Rectal smooth muscle tissue (tissue), 1 donor: Measurements from ENCODE around the gene COL21A1.

Source experiments
- H3K27ac ChIP-seq: one replicate; pipeline ENCODE4 v1.7.0; 2013; ENCODE audit warnings: low read depth, low read length, inconsistent platforms
- H3K27me3 ChIP-seq: one replicate; pipeline ENCODE4 v1.7.0; 2013; ENCODE audit warnings: low read length; ENCODE audit not compliant: control insufficient read depth, insufficient read depth
- H3K36me3 ChIP-seq: one replicate; pipeline ENCODE4 v1.7.0; 2013; ENCODE audit warnings: low read length; ENCODE audit not compliant: control insufficient read depth, insufficient read depth
- H3K4me1 ChIP-seq: one replicate; pipeline ENCODE4 v1.7.0; 2013; ENCODE audit warnings: low read length; ENCODE audit not compliant: control insufficient read depth, insufficient read depth
- H3K4me3 ChIP-seq: one replicate; pipeline ENCODE4 v1.7.0; 2013; ENCODE audit warnings: low read length
- H3K9ac ChIP-seq: one replicate; pipeline ENCODE4 v1.7.0; 2013; ENCODE audit warnings: low read length

The COL21A1 gene

DNA sequence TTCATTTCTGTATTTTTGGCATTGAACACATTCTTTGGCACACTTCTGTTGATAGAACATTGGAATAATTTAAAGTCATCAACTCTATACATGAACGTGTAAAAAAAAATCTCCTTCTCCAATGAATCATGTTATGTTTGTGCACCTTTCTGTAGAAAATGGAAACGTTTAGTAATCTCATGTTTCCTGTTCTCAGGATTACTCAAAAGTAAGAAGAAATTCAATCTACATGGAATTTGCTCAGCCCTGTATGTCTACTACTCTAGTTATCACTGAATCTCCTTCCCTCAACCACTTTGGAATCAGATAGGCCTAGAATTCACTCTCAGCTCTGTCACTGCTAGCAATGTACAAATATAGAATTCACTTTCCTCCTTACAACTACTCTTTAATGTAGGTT is 103.6 kb downstream of the COL21A1 start:
- Histone ChIP-seq H3K27ac (no peak overlapping the region), H3K27me3 (no peaks in the 10 kb centered on the region), H3K4me1 (peaks cover 10% of the 10 kb centered on the region), H3K9ac (no peak overlapping the region), H3K36me3 (no peaks in the 10 kb centered on the region), H3K4me3 (no peak overlapping the region)

DNA sequence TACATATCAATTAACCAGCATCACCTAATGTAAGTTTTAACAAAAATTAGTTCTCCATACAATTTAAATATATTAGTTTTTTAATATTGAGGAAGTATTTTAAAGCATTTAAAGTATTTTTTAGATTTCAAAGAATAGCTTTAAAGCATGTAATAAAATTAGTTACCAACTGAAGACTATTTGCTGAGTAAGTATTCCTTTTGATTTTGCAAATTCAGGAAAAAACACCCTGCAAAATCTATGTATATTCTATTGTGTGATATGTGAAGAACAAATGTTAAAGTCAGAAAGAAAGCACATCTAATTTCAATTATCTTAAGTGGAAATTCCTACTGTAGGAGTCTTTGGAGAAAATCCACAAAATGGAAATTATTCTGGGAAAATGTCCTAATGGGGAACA is 107.3 kb downstream of the COL21A1 start:
- Histone ChIP-seq H3K4me3 (no peak overlapping the region), H3K27me3 (no peaks in the 10 kb centered on the region), H3K36me3 (no peaks in the 10 kb centered on the region), H3K4me1 (no peaks in the 10 kb centered on the region), H3K27ac (no peak overlapping the region), H3K9ac (no peak overlapping the region)

DNA sequence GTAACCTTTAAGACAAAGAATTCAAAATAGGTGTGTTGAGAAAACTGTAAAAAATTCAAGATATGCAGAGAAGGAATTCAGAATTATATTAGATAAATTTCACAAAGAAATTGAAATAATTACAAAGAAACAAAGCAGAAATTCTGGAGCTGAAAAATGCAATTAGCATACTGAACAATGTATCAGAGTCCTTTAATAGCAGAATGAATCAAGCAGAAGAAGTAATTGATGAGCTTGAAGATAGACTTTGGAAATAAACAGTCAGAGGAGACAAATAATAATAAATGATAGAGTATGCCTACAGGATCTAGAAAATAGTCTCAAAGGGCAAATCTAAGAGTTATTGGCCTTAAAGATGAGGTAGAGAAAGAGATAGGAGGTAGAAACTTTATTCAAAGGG is 131.7 kb downstream of the COL21A1 start:
- H3K4me3 ChIP-seq = no peak overlapping the region
- no peaks in the 10 kb centered on the region for H3K36me3 ChIP-seq
- no peak overlapping the region for H3K27ac ChIP-seq
- H3K9ac ChIP-seq = no peak overlapping the region
- H3K27me3 ChIP-seq = no peaks in the 10 kb centered on the region
- H3K4me1 ChIP-seq = no peaks in the 10 kb centered on the region

DNA sequence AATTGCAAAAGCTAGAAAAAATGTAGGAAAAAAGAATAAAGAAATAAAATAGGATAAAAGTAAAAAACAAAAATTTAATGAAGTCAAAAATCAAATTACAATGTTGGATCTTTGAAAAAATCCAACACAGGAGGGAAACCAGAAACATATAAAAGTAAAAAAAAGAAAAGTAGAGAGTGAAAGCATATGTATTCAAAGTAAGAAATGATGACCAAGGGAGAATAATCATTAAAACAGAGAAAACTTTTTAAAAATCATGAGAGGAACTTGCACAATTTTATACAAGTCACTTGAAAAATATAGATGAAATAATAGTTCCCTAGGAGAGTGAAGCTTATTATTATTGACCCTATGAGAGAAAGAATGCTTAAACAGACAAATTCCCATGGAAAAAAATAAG is 138.2 kb downstream of the COL21A1 start:
- Histone ChIP-seq H3K27ac (no peak overlapping the region), H3K27me3 (no peaks in the 10 kb centered on the region), H3K9ac (no peak overlapping the region), H3K4me1 (no peaks in the 10 kb centered on the region), H3K36me3 (no peaks in the 10 kb centered on the region), H3K4me3 (no peak overlapping the region)

DNA sequence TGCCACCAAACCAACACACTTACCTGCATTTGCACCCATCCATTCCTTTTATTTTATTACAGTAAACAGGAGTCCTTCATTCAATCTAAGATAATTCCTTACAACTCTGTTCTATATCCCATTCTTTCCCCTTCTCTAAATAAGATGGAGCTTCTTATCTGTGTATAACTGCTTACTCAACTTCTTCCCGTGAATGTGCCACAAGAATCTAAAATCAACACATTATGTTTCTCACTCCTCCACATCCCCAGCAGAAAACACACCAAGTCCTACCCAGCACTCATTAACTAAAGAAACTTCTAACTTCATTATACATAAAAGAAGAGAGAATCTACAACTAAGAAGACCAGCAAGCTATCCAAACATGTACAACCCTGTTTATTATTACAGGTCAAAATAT is 141.1 kb downstream of the COL21A1 start:
- H3K27me3 ChIP-seq = no peaks in the 10 kb centered on the region

DNA sequence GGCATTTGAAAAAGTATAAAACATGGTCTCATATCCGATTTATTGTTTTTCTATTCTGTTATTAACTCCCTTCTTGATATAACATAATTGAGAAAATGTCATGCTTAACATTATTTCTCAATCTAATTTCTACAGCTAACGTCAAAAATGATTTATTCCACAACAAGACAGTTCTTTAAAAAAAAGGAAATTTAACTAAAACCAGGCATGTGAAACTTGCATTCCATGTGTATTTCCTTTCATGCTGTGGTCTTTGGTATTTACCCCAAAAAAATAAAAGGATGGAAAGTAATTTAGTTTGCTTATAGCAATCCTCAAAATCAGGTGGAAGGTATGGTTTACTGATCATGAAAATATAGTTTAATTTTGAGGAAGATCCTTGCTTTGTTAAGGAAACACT is 142.8 kb downstream of the COL21A1 start:
- Histone ChIP-seq H3K27me3 (no peaks in the 10 kb centered on the region), H3K4me3 (no peak overlapping the region), H3K36me3 (no peaks in the 10 kb centered on the region), H3K4me1 (no peaks in the 10 kb centered on the region), H3K9ac (no peak overlapping the region), H3K27ac (no peak overlapping the region)

More for the DNA sequence above, 141.1 kb downstream of the COL21A1 start:
- no peak overlapping the region for H3K4me3 ChIP-seq
- H3K36me3 ChIP-seq = no peaks in the 10 kb centered on the region
- no peak overlapping the region for H3K9ac ChIP-seq
- no peak overlapping the region for H3K27ac ChIP-seq
- H3K4me1 ChIP-seq = no peaks in the 10 kb centered on the region

DNA sequence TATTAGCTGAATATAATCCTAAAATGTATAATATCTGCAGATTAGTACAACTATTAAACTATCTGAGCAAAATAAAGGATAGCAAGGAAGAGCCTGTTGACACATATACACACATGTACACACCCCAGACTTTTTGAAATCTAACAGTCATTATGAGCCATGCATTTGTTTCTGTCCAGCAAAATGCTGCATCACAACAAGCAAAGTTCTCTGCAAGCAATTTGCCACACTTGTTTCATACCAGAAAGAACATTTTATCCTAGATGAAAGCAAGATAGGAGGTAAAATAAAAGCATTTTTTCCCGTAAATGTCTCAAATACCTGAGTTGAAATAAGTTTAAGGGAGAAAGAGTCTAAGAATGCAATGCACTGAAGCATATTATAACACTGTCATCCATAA is 145.2 kb downstream of the COL21A1 start:
- no peaks in the 10 kb centered on the region for H3K4me1 ChIP-seq
- H3K9ac ChIP-seq = no peak overlapping the region
- H3K4me3 ChIP-seq = no peak overlapping the region
- no peaks in the 10 kb centered on the region for H3K36me3 ChIP-seq
- H3K27me3 ChIP-seq = no peaks in the 10 kb centered on the region
- H3K27ac ChIP-seq = no peak overlapping the region

DNA sequence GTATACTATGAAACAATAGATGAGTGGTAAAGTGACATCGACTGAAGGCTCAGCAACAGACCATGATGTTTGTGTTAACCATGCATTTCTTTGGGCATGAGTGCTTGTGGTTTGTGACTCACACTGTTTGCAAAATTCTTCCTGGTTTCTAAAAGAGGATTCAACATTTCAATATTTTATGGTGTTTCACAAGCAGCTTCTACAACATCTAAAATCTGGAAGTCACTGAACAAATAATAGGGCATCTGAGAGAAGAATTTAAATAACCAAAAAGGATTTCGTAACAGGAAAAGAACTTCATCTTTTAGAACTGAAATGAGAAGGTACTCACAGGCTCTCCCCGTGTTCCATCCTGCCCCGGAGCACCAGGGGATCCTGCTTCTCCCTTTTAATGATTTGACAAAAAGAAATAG is 146.2 kb downstream of the COL21A1 start:
- H3K27me3 ChIP-seq = no peaks in the 10 kb centered on the region
- H3K4me3 ChIP-seq = no peak overlapping the region
- H3K4me1 ChIP-seq = no peaks in the 10 kb centered on the region
- H3K27ac ChIP-seq = no peak overlapping the region
- no peak overlapping the region for H3K9ac ChIP-seq
- no peaks in the 10 kb centered on the region for H3K36me3 ChIP-seq

DNA sequence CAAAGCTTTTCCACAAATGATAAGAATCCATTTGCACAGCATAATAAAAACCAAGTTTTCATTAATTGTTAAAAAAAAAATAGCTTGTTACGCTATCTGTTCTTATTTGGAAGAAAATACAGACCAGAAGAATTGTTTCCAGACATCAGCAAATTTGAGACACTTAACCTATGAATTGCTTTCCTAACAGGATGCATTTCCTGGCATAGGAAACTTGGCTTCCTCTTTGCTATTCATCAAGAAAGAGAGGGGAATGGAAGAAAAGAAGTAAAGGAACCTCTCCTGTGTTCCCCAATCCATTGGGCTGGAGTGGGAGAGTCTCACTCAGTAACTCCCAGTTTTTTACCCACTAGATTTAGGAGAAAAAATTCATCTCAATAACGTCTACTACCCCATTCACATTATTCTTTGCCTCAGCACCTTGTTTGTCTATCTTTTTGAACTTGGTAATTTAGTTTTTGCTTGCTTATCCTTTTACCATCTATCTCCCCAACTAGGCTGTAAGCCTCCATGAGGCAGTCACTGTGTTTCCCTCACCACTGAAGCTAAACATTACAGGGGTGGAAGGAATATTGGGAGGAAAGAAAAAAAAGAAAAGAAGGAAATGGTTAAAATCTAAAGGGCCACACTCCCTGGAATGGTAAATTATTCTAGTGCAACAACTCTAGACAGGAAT is 150.3 kb downstream of the COL21A1 start:
- Histone ChIP-seq H3K27me3 (no peaks in the 10 kb centered on the region), H3K4me3 (no peak overlapping the region), H3K36me3 (no peaks in the 10 kb centered on the region), H3K4me1 (no peaks in the 10 kb centered on the region), H3K27ac (no peak overlapping the region), H3K9ac (no peak overlapping the region)

DNA sequence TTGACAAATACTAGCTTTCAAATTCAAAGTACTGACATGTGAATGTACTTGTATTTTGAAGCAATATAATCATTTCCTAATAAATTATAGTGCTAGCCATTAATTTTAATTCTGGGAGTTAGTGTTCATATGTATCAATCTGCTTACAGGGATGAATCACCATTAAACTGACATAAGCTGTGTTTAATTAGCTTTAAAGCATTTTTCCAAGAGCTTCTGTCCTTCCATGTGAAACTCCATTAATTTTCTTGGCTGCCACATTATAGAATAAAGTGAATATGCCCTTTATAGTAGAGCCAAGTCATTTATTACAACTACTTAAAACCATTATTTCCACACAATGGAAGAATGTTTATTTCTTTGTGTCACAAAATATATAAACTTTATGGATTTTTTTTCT is 150.8 kb downstream of the COL21A1 start:
- H3K27ac ChIP-seq = no peak overlapping the region
- peaks cover 3% of the 10 kb centered on the region for H3K4me1 ChIP-seq
- H3K4me3 ChIP-seq = no peak overlapping the region
- no peaks in the 10 kb centered on the region for H3K36me3 ChIP-seq
- no peak overlapping the region for H3K9ac ChIP-seq
- no peaks in the 10 kb centered on the region for H3K27me3 ChIP-seq

DNA sequence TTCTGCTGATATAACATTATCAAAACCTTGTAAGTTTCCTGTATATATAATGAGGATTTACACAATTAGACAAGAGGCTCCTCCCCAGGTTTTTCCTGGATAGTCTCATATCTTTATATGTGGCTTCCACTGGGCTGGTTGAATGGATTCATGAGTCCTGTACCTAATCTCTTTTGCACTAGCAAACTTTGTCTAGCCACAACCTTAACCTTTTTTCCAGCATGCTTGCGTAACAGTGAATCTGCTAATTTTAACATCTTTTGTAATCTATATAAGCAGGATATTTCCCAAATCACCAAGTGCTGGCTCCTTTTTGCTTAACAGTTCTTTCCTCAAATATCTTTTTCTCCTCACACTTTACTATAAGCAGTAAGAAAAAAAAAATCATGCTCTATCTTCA is 153.6 kb downstream of the COL21A1 start:
- Histone ChIP-seq H3K36me3 (no peaks in the 10 kb centered on the region), H3K27ac (no peak overlapping the region), H3K4me1 (peaks cover 7% of the 10 kb centered on the region), H3K4me3 (no peak overlapping the region), H3K9ac (no peak overlapping the region), H3K27me3 (no peaks in the 10 kb centered on the region)

DNA sequence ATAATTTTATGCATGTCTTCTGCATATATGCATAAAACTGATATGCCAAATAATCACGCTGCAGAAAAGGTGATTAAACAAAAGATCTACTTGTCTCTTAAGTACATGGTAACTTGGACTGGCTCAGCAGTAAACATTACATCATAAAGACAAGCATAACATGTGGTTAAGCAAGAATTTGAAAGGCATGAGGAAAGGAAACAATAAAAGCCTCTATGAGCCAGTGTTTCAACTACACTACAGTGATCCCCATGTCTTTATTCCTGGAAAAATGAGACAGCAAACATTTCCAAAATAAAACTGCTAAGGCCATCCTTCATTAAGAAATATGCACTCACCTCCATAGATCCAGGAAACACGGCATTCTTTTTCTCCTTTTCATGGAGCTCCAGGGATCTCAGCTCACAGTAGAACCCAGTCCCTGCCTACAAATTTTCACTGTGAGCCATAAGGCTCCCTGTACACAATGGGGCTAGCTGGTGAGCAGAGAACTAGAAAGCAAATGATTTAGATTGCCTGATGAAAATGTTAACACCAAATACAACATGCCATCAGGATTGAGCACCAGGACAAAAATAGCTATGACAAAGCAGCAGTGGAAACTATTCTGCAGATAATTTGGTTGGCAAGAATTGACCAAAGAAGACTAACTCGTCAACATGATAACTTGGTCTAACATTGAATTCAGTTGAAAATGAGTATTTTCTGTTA is 156.1 kb downstream of the COL21A1 start:
- H3K4me3 ChIP-seq = no peak overlapping the region
- H3K27ac ChIP-seq = peak overlapping the region; percentile 65

DNA sequence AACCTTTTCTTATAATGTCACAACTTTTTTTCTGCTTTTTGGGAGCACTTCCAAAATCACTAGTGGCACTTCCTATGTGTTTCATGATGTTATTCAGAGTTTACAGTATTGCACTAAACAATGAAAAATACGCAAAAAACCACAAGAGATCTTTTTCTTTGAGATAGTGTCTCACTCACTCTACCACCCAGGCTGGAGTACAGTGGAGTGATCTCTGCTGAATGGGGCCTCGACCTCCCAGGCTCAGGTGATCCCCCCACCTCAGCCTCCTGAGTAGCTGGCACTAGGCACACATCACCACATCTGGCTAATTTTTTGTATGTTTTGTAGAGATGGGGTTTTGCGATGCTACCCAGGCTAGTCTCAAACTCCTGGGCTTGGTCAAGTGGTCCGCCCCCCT is 158.7 kb downstream of the COL21A1 start:
- Histone ChIP-seq H3K4me3 (no peak overlapping the region), H3K27ac (no peak overlapping the region), H3K27me3 (no peaks in the 10 kb centered on the region), H3K9ac (no peak overlapping the region), H3K4me1 (peaks cover 7% of the 10 kb centered on the region), H3K36me3 (no peaks in the 10 kb centered on the region)

More for the DNA sequence above, 156.1 kb downstream of the COL21A1 start:
- no peak overlapping the region for H3K9ac ChIP-seq
- no peaks in the 10 kb centered on the region for H3K27me3 ChIP-seq
- H3K36me3 ChIP-seq = no peaks in the 10 kb centered on the region
- H3K4me1 ChIP-seq = peaks cover 7% of the 10 kb centered on the region
